H1 (cell line): Measurements from ENCODE around the gene DUSP2. TPM values are rescaled to one million over a fixed set of nuclear protein-coding genes. Genes with fewer than 3 reads are reported as not detected.

Experiments
- CTBP2 ChIP-seq: IDR thresholded peaks from 2 replicates; pipeline ENCODE4 v1.7.0; 2011; ENCODE audit warnings: borderline replicate concordance, mild to moderate bottlenecking, moderate library complexity, mixed read lengths, low read length; ENCODE audit not compliant: insufficient read depth, insufficient read length
- E2F6 ChIP-seq: IDR thresholded peaks from 2 replicates; pipeline ENCODE4 v1.6.1; 2012; ENCODE audit warnings: inconsistent platforms
- HDAC6 ChIP-seq: IDR thresholded peaks from one replicate; pipeline ENCODE4 v1.7.1; 2012; ENCODE audit warnings: low read depth, mild to moderate bottlenecking, inconsistent platforms, low read length, moderate library complexity
- USF2 ChIP-seq: IDR thresholded peaks from 2 replicates; pipeline ENCODE4 v1.6.1; 2011; ENCODE audit warnings: low read length, improper control_type of control experiment
- polyA plus RNA-seq, 7 experiments: library from polyadenylated mRNA; depleted of rRNA in 3 of 7; stranded (reverse) in 5 of 7; unstranded in 2 of 7; fragments of >200 nt in 5 of 7; fragments of 200-250 nt in 2 of 7; gene quantifications; 1 replicate in 5 of 7; 2 replicates in 1 of 7; 4 replicates in 1 of 7; pipeline versions ENCODE4 v1.2.1 to v1.2.3, GENCODE V29; 2011 to 2013; ENCODE audit warnings: missing spikeins in 2 of 7, mixed read lengths in 2 of 7
- total RNA-seq: library from RNA; stranded (reverse); fragmentation: NEBNext Ultra II Directional; extraction: Animal tissue kit (Norgen Biotek cat#: 25700); gene quantifications from 2 replicates; pipeline ENCODE4 v1.2.1, GENCODE V29; 2021

The DUSP2 gene
- total and polyA plus RNA-seq, 2 of the 8 experiments (the other 6 are each of a cell fraction or from before 2014, with no cell fraction given) = 10.1 to 10.4 TPM

GRCh38 chr2:96117701-96118588 is 27.3 kb downstream of the DUSP2 start (continued):
- TF ChIP-seq HDAC6 (no peak), CTBP2 (no peak), E2F6 (peak; percentile 41), USF2 (no peak)
